Stimulated activated CD8-positive, alpha-beta memory T cell treated with anti-CD3 and anti-CD28 coated beads, Interleukin-4, amount 100 ng/mL, for 24 hours (primary cell): ENCODE data around the gene LYPD5.
"Not testable (repeated sequence)": the region's sequence is repeated elsewhere in the genome, so short reads cannot be mapped to it uniquely, and the experiment has no call there.

ENCODE experiments used
- DNase-seq: peaks from one replicate; pipeline ENCODE4 v3.0.0-alpha.2; 2020; ENCODE audit warnings: low read depth

The LYPD5 gene

GRCh38 chr19:43777163-43777695 is 25.0 kb downstream of the LYPD5 start:
- DNase-seq: no peak

GRCh38 chr19:43776286-43776685 is 26.0 kb downstream of the LYPD5 start:
- DNase-seq: peak; percentile 49

GRCh38 chr19:43775299-43775890 is 26.9 kb downstream of the LYPD5 start:
- DNase-seq: no peak

- not testable (repeated sequence) for DNase-seq
Observed at GRCh38 chr19:43774940-43775258, 27.3 kb downstream of the LYPD5 start.

GRCh38 chr19:43774103-43774939 is 27.9 kb downstream of the LYPD5 start:
- no peak for DNase-seq

- no peak for DNase-seq
Observed at GRCh38 chr19:43773725-43774102, 28.5 kb downstream of the LYPD5 start.

GRCh38 chr19:43769256-43769655 is 33.0 kb downstream of the LYPD5 start:
- no peak for DNase-seq

GRCh38 chr19:43768273-43769050 is 33.8 kb downstream of the LYPD5 start:
- DNase-seq: no peak

- no peak for DNase-seq
Observed at GRCh38 chr19:43767818-43768217, 34.4 kb downstream of the LYPD5 start.

GRCh38 chr19:43767316-43767715 is 34.9 kb downstream of the LYPD5 start:
- no peak for DNase-seq

- no peak for DNase-seq
Observed at GRCh38 chr19:43766755-43767043, 35.5 kb downstream of the LYPD5 start.

GRCh38 chr19:43765109-43765876 is 37.0 kb downstream of the LYPD5 start:
- peak; percentile 60 for DNase-seq

- DNase-seq: not testable (repeated sequence)
Observed at GRCh38 chr19:43764684-43765083, 37.6 kb downstream of the LYPD5 start.

GRCh38 chr19:43763473-43763939 is 38.7 kb downstream of the LYPD5 start:
- no peak for DNase-seq

GRCh38 chr19:43762814-43763213 is 39.4 kb downstream of the LYPD5 start:
- no peak for DNase-seq

GRCh38 chr19:43760941-43761340 is 41.3 kb downstream of the LYPD5 start:
- no peak for DNase-seq

GRCh38 chr19:43759515-43759914 is 42.7 kb downstream of the LYPD5 start:
- DNase-seq: no peak

- peak; percentile 68 for DNase-seq
Observed at GRCh38 chr19:43755256-43755801, 46.9 kb downstream of the LYPD5 start.

- peak; percentile 98 for DNase-seq
Observed at GRCh38 chr19:43754503-43755255, 47.6 kb downstream of the LYPD5 start, which contains the start of gene SMG9. Gene SMG9 (minus strand): TSS chr19:43754962. CDS start chr19:43750741, 4,221 bp downstream.

GRCh38 chr19:43754253-43754502 is 48.1 kb downstream of the LYPD5 start:
- no peak for DNase-seq

GRCh38 chr19:43752287-43752875 is 49.9 kb downstream of the LYPD5 start:
- no peak for DNase-seq
